Activated naive CD8-positive, alpha-beta T cell treated with anti-CD3 and anti-CD28 coated beads, Interleukin-2, amount 10 ng/mL, durations not matched to agents 7 days and 5 days (primary cell): Measurements from ENCODE around the gene MRPL19. TPM values are rescaled to one million over a fixed set of nuclear protein-coding genes. Genes with fewer than 3 reads are reported as not detected.

Experiments used
- ATAC-seq: fragments of 150-1000 bp; cut with Tn5 transposase; one replicate; pipeline ENCODE4 v1.10.0; 2021; ENCODE audit warnings: low read depth, moderate library complexity
- POLR2A ChIA-PET: fragments of 350-600 bp; sonication (Branson Sonifier 250); formaldehyde crosslinking; loops from one replicate; lab custom pipeline; 2021; ENCODE audit warnings: antibody characterized with exemption; lab: Charles Lee
- DNase-seq: peaks from one replicate; pipeline ENCODE4 v3.0.0; 2021
- H3K27ac Mint-ChIP-seq: one replicate; pipeline ENCODE4 v1.8.0; 2022; ENCODE audit warnings: mild to moderate bottlenecking, mixed read lengths
- H3K27me3 Mint-ChIP-seq: one replicate; pipeline ENCODE4 v1.8.0; 2022; ENCODE audit warnings: mild to moderate bottlenecking, moderate library complexity, mixed read lengths
- H3K36me3 Mint-ChIP-seq: one replicate; pipeline ENCODE4 v1.8.0; 2021; ENCODE audit warnings: mild to moderate bottlenecking, mixed read lengths
- H3K4me1 Mint-ChIP-seq: one replicate; pipeline ENCODE4 v1.8.0; 2021; ENCODE audit warnings: mixed read lengths
- H3K4me3 Mint-ChIP-seq: one replicate; pipeline ENCODE4 v1.8.0; 2022; ENCODE audit warnings: mild to moderate bottlenecking, moderate library complexity, mixed read lengths
- H3K9me3 Mint-ChIP-seq: one replicate; pipeline ENCODE4 v1.8.0; 2021; ENCODE audit warnings: mixed read lengths
- total RNA-seq, 2 experiments: library from RNA; stranded (reverse); gene quantifications; one replicate each; pipeline ENCODE4 v1.2.3, GENCODE V29; 2021

MRPL19 gene
- total RNA-seq, 2 experiments from 2014 or later, result 34.0 to 37.1 TPM

GRCh38 chr2:75627902-75628504, 18.6 kb upstream of the MRPL19 start:
- peaks cover 26% of the 10 kb centered on the region for H3K27me3 Mint-ChIP-seq

GRCh38 chr2:75632091-75632701, 14.4 kb upstream of the MRPL19 start:
- POLR2A ChIA-PET, result no interaction called here
- Mint-ChIP-seq H3K4me3 (no peak overlapping the region), H3K27ac (no peak overlapping the region), H3K9me3 (no peaks in the 10 kb centered on the region), H3K4me1 (no peaks in the 10 kb centered on the region), H3K27me3 (peaks cover 21% of the 10 kb centered on the region), H3K36me3 (no peaks in the 10 kb centered on the region)
- DNase-seq (no peak), ATAC-seq (no peak)

More at GRCh38 chr2:75627902-75628504, 18.6 kb upstream of the MRPL19 start:
- POLR2A ChIA-PET, result no interaction called here
- no peak overlapping the region for H3K27ac Mint-ChIP-seq
- peak; percentile 78 for ATAC-seq
- no peaks in the 10 kb centered on the region for H3K4me1 Mint-ChIP-seq
- no peaks in the 10 kb centered on the region for H3K36me3 Mint-ChIP-seq
- no peaks in the 10 kb centered on the region for H3K9me3 Mint-ChIP-seq
- no peak overlapping the region for H3K4me3 Mint-ChIP-seq
- peak; percentile 64 for DNase-seq

- no peaks in the 10 kb centered on the region for H3K9me3 Mint-ChIP-seq
- no peak overlapping the region for H3K27ac Mint-ChIP-seq
- H3K4me3 Mint-ChIP-seq, result no peak overlapping the region
- H3K27me3 Mint-ChIP-seq, result peaks cover 24% of the 10 kb centered on the region
- H3K36me3 Mint-ChIP-seq, result no peaks in the 10 kb centered on the region
- DNase-seq (no peak), ATAC-seq (no peak)
- no peaks in the 10 kb centered on the region for H3K4me1 Mint-ChIP-seq
- POLR2A ChIA-PET, result no interaction called here
Measured at GRCh38 chr2:75632813-75633212, 13.8 kb upstream of the MRPL19 start.

GRCh38 chr2:75633620-75634019, 13.0 kb upstream of the MRPL19 start:
- Mint-ChIP-seq H3K27ac (no peak overlapping the region), H3K36me3 (no peaks in the 10 kb centered on the region), H3K4me1 (no peaks in the 10 kb centered on the region), H3K4me3 (no peak overlapping the region), H3K27me3 (peaks cover 26% of the 10 kb centered on the region), H3K9me3 (no peaks in the 10 kb centered on the region)
- POLR2A ChIA-PET, result no interaction called here
- DNase-seq (no peak), ATAC-seq (no peak)

- Mint-ChIP-seq H3K9me3 (no peaks in the 10 kb centered on the region), H3K27me3 (peaks cover 32% of the 10 kb centered on the region), H3K27ac (no peak overlapping the region), H3K4me3 (no peak overlapping the region), H3K36me3 (no peaks in the 10 kb centered on the region), H3K4me1 (no peaks in the 10 kb centered on the region)
- no peak for ATAC-seq
- no peak for DNase-seq
- POLR2A ChIA-PET, result no interaction called here
Measured at GRCh38 chr2:75634945-75635344, 11.6 kb upstream of the MRPL19 start.

GRCh38 chr2:75637568-75637967, 9.0 kb upstream of the MRPL19 start:
- H3K27ac Mint-ChIP-seq, result no peak overlapping the region
- no peaks in the 10 kb centered on the region for H3K4me1 Mint-ChIP-seq
- H3K27me3 Mint-ChIP-seq, result peaks cover 21% of the 10 kb centered on the region
- POLR2A ChIA-PET, result no interaction called here
- no peaks in the 10 kb centered on the region for H3K36me3 Mint-ChIP-seq
- DNase-seq (no peak), ATAC-seq (no peak)
- no peak overlapping the region for H3K4me3 Mint-ChIP-seq
- no peaks in the 10 kb centered on the region for H3K9me3 Mint-ChIP-seq

GRCh38 chr2:75640621-75641121, 5.9 kb upstream of the MRPL19 start:
- Mint-ChIP-seq H3K9me3 (no peaks in the 10 kb centered on the region), H3K36me3 (peaks cover 4% of the 10 kb centered on the region), H3K4me1 (peaks cover 2% of the 10 kb centered on the region), H3K4me3 (no peak overlapping the region), H3K27me3 (peaks cover 16% of the 10 kb centered on the region), H3K27ac (no peak overlapping the region)
- POLR2A ChIA-PET, result interaction anchor here (0.8 kb wide), 1 partner anchor 70 kb away, joined by 3 read pairs; the partner anchor contains the start of gene GCFC2
- ATAC-seq, result peak; percentile 85
- peak; percentile 49 for DNase-seq

- H3K4me3 Mint-ChIP-seq, result no peak overlapping the region
- ATAC-seq (no peak), DNase-seq (no peak)
- H3K9me3 Mint-ChIP-seq, result no peaks in the 10 kb centered on the region
- peaks cover 16% of the 10 kb centered on the region for H3K27me3 Mint-ChIP-seq
- H3K4me1 Mint-ChIP-seq, result peaks cover 9% of the 10 kb centered on the region
- peaks cover 4% of the 10 kb centered on the region for H3K36me3 Mint-ChIP-seq
- H3K27ac Mint-ChIP-seq, result no peak overlapping the region
- POLR2A ChIA-PET, result no interaction called here
Measured at GRCh38 chr2:75641587-75641986, 5.0 kb upstream of the MRPL19 start.

GRCh38 chr2:75643980-75644379, 2.6 kb upstream of the MRPL19 start:
- ATAC-seq, result no peak
- POLR2A ChIA-PET, result no interaction called here
- peaks cover 6% of the 10 kb centered on the region for H3K27me3 Mint-ChIP-seq
- no peak for DNase-seq
- H3K36me3 Mint-ChIP-seq, result peaks cover 5% of the 10 kb centered on the region
- H3K4me1 Mint-ChIP-seq, result peaks cover 14% of the 10 kb centered on the region
- H3K9me3 Mint-ChIP-seq, result no peaks in the 10 kb centered on the region
- no peak overlapping the region for H3K4me3 Mint-ChIP-seq
- no peak overlapping the region for H3K27ac Mint-ChIP-seq

GRCh38 chr2:75645643-75646042, 940 bp upstream of the MRPL19 start:
- DNase-seq, result no peak
- peaks cover 18% of the 10 kb centered on the region for H3K4me1 Mint-ChIP-seq
- peaks cover 13% of the 10 kb centered on the region for H3K36me3 Mint-ChIP-seq
- ATAC-seq, result no peak
- no peaks in the 10 kb centered on the region for H3K9me3 Mint-ChIP-seq
- no peak overlapping the region for H3K4me3 Mint-ChIP-seq
- POLR2A ChIA-PET, result interaction anchor here (3.2 kb wide), 1 partner anchor 65 kb away, joined by 26 read pairs; the partner anchor contains the start of gene GCFC2
- H3K27ac Mint-ChIP-seq, result no peak overlapping the region
- no peaks in the 10 kb centered on the region for H3K27me3 Mint-ChIP-seq

- ATAC-seq, result peak; percentile 8
- H3K4me3 Mint-ChIP-seq, result peak overlapping the region; percentile 89
- POLR2A ChIA-PET, result interaction anchor here (1.0 to 3.2 kb wide), 2 partner anchors 9 to 65 kb away, joined by 5 to 26 read pairs; partner anchors contain the start of gene GCFC2
- peak overlapping the region; percentile 93 for H3K27ac Mint-ChIP-seq
- H3K9me3 Mint-ChIP-seq, result no peaks in the 10 kb centered on the region
- H3K4me1 Mint-ChIP-seq, result peaks cover 19% of the 10 kb centered on the region
- no peaks in the 10 kb centered on the region for H3K27me3 Mint-ChIP-seq
- peaks cover 14% of the 10 kb centered on the region for H3K36me3 Mint-ChIP-seq
- no peak for DNase-seq
Measured at GRCh38 chr2:75646090-75646582, 447 bp upstream of the MRPL19 start.

- Mint-ChIP-seq H3K27ac (no peak overlapping the region), H3K4me3 (peak overlapping the region; percentile 89), H3K4me1 (peaks cover 19% of the 10 kb centered on the region), H3K9me3 (no peaks in the 10 kb centered on the region), H3K27me3 (no peaks in the 10 kb centered on the region), H3K36me3 (peaks cover 23% of the 10 kb centered on the region)
- no peak for ATAC-seq
- POLR2A ChIA-PET, result interaction anchor here (3.2 kb wide), 1 partner anchor 63 kb away, joined by 26 read pairs; the partner anchor contains the start of gene GCFC2
- DNase-seq, result no peak
Measured at GRCh38 chr2:75647771-75648170, 1.2 kb downstream of the MRPL19 start.

- ATAC-seq, result no peak
- POLR2A ChIA-PET, result no interaction called here
Measured at GRCh38 chr2:75654012-75654411, 7.4 kb downstream of the MRPL19 start.

More at GRCh38 chr2:75654012-75654411, 7.4 kb downstream of the MRPL19 start:
- Mint-ChIP-seq H3K36me3 (peaks cover 69% of the 10 kb centered on the region), H3K4me3 (no peak overlapping the region), H3K4me1 (peaks cover 13% of the 10 kb centered on the region), H3K9me3 (peaks cover 3% of the 10 kb centered on the region), H3K27ac (no peak overlapping the region), H3K27me3 (no peaks in the 10 kb centered on the region)
- DNase-seq, result no peak
